Heart right ventricle (tissue), 16 donors: ENCODE measurements around the gene NKX6-2. TPM values are rescaled to one million over a fixed set of nuclear protein-coding genes. Genes with fewer than 3 reads are reported as not detected.

Experiments used
- ATAC-seq, 8 donors: fragments of 200-7000 bp; cut with Tn5 transposase; one replicate each; pipeline ENCODE4 v1.9.1; 2020; ENCODE audit warnings: mild to moderate bottlenecking in 8 of 8, moderate library complexity in 8 of 8, moderate number of reproducible peaks in 1 of 8
- DNase-seq, 2 donors: peaks; one replicate each; pipeline ENCODE4 v3.0.0-alpha.2; 2020
- H3K27ac ChIP-seq, 10 donors: fragments of 200-600 bp; sonication (generic) in 2 of 10; one replicate each; pipeline versions ENCODE4 v1.5.0 to v1.8.0; 2020 to 2022; ENCODE audit warnings: mild to moderate bottlenecking in 3 of 10
- H3K27me3 ChIP-seq, 7 donors: fragments of 200-600 bp; one replicate each; pipeline ENCODE4 v1.8.0; 2021 to 2022; ENCODE audit warnings: mild to moderate bottlenecking in 2 of 7
- H3K36me3 ChIP-seq, 9 donors: fragments of 200-600 bp; sonication (generic) in 1 of 9; one replicate each; pipeline versions ENCODE4 v1.5.0 to v1.8.0; 2020 to 2022; ENCODE audit warnings: mild to moderate bottlenecking in 2 of 9
- H3K4me1 ChIP-seq, 9 donors: fragments of 200-600 bp; sonication (generic) in 1 of 9; one replicate each; pipeline versions ENCODE4 v1.5.0 to v1.8.0; 2020 to 2022; ENCODE audit warnings: mild to moderate bottlenecking in 4 of 9
- H3K4me3 ChIP-seq, 10 donors: fragments of 200-600 bp; sonication (generic) in 2 of 10; one replicate each; pipeline versions ENCODE4 v1.5.0 to v1.8.0; 2020 to 2022; ENCODE audit warnings: mild to moderate bottlenecking in 7 of 10, moderate library complexity in 2 of 10
- H3K9me3 ChIP-seq, 11 donors: fragments of 200-600 bp in 10 of 11; sonication (generic) in 2 of 11; one replicate each; pipeline versions ENCODE4 v1.5.0 to v1.8.0; 2013 to 2022; ENCODE audit warnings: mild to moderate bottlenecking in 2 of 11, control low read depth in 1 of 11, moderate library complexity in 1 of 11
- WGBS, 2 donors: extraction: QIAGEN DNeasy Blood & Tissue Kit; methylation state at CpG; one replicate each; pipeline ENCODE4 v1.1.7; 2013; ENCODE audit warnings: inconsistent platforms in 1 of 2; 5-methylcytosine and 5-hydroxymethylcytosine counted together
- intact Hi-C, 10 donors: fragments of 100-400 bp; cut with DNase I; formaldehyde crosslinking; loops; one replicate each; pipeline versions ENCODE4 v1.11.1 to v1.14.2; 2022
- polyA plus RNA-seq, 2 donors: library from polyadenylated mRNA; stranded (reverse); fragments of 200-250 nt; gene quantifications; one replicate each; pipeline ENCODE4 v1.2.3, GENCODE V29; 2013
- total RNA-seq, 10 donors: library from RNA; stranded (reverse); fragmentation: NEBNext Ultra II Directional in 3 of 10; extraction: Animal tissue kit (Norgen Biotek cat#: 25700) in 3 of 10; gene quantifications; one replicate each; pipeline versions ENCODE4 v1.2.1 to v1.2.4, GENCODE V29; 2021 to 2023
- TF ChIP-seq, protein P1 (sequence below), 9 donors: fragments of 200-600 bp; sonication (generic) in 2 of 9; IDR thresholded peaks; one replicate each; pipeline versions ENCODE4 v1.5.0 to v1.8.0; 2021 to 2022; ENCODE audit warnings: antibody characterized with exemption in 9 of 9, mild to moderate bottlenecking in 5 of 9, moderate library complexity in 1 of 9
- donor health status: Arrhythmogenic right ventricular cardiomyopathy.
- donor health status: ischemic (EF 13 %, LVEDD 7.1; RV severe dilation, severe dysfunction).
- donor health status: healthy with polysubstance abuse.
- donor health status: DM: no; HTN: yes; CAD: no.
- donor health status: DM: no; HTN: no; CAD: no.
- donor health status: ischemic (EF 25% LVEDD 6.9; RV normal size, moderate dysfunction).
- donor health status: ischemic (EF 25% LVEDD 5.7; RV mildly dilated, moderate dysfunction).
- donor health status: healthy.
- donor health status: DM: yes; HTN: yes; CAD: no.
- donor health status: Ischemic cardiomyopathy.
- donor health status: ischemic (EF 35%, LVEDD 5.7; RV mildly dilated, moderate dysfunction).
- donor health status: nonischemic (EF 11% LVEDD 7.7; RV severe dilation, severe dysfunction).
- donor health status: DM: yes; HTN: yes; CAD: no.
- donor health status: PGD.
- donor health status: ischemic (EF 29% LVEDD 5.4; RV normal size, mild dysfunction).
- donor health status: nonischemic (EF 23%, LVEDD 6.1; RV moderate dilation, normal function).

Gene NKX6-2
- total and polyA plus RNA-seq, 12 donors, result 0.17 to 0.51 TPM; not detected in 10

DNA sequence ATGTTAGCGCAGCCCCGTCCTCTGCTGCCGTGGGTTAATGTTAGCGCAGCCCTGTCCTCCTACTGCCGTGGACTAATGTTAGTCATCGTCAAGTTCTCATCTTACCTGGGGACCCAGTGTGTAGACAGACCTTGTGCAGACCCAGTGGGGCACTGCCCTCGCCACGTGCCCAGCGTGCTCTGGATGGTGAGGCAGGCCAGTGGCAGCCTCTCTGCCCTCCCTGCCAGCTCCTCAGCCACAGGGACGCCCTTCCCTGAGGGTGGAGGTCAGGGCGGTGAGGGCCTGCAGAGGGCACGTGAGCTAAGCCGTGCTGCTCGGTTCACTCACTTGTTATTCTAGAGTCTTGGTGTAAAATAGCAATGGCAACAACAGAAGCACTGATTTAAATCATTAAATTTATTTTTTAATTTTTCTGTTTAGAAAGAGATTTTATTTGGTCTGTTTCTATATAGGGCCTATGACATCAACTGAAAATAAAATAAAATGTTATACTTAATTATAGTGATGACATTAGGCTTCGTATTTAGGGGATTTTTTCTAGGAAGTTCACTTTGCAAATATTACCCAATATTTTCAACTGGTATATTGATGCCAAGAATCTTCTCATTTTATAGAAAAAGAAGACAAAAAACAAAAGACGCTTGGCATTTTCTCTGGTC, 48.4 kb downstream of the NKX6-2 start:
- 71 to 77% methylated on average over 16 of the region's 16 CpGs for WGBS, 2 donors
- intact Hi-C loops, result loop anchor here in 1 of 10 donors (5.0 kb wide), 1 partner anchor 80 kb away; no protein-coding TSS in a partner anchor
- Histone ChIP-seq H3K9me3 (no peaks in the 10 kb centered on the region), H3K27me3 (no peaks in the 10 kb centered on the region), H3K36me3 (peaks cover 0 to 51% (median 0%) of the 10 kb centered on the region in 9 donors), H3K4me3 (no peak overlapping the region), H3K4me1 (peaks cover 0 to 23% (median 11%) of the 10 kb centered on the region in 9 donors), H3K27ac (peak overlapping the region in 8 of 10 donors; percentile 10 to 67 (median 48))
- TF ChIP-seq, protein P1, sequence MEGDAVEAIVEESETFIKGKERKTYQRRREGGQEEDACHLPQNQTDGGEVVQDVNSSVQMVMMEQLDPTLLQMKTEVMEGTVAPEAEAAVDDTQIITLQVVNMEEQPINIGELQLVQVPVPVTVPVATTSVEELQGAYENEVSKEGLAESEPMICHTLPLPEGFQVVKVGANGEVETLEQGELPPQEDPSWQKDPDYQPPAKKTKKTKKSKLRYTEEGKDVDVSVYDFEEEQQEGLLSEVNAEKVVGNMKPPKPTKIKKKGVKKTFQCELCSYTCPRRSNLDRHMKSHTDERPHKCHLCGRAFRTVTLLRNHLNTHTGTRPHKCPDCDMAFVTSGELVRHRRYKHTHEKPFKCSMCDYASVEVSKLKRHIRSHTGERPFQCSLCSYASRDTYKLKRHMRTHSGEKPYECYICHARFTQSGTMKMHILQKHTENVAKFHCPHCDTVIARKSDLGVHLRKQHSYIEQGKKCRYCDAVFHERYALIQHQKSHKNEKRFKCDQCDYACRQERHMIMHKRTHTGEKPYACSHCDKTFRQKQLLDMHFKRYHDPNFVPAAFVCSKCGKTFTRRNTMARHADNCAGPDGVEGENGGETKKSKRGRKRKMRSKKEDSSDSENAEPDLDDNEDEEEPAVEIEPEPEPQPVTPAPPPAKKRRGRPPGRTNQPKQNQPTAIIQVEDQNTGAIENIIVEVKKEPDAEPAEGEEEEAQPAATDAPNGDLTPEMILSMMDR (IDR thresholded peaks at IDR 0.05), result no peak
- peak; percentile 70 to 93 (median 88) for ATAC-seq
- DNase-seq, result peak; percentile 35 to 69

DNA sequence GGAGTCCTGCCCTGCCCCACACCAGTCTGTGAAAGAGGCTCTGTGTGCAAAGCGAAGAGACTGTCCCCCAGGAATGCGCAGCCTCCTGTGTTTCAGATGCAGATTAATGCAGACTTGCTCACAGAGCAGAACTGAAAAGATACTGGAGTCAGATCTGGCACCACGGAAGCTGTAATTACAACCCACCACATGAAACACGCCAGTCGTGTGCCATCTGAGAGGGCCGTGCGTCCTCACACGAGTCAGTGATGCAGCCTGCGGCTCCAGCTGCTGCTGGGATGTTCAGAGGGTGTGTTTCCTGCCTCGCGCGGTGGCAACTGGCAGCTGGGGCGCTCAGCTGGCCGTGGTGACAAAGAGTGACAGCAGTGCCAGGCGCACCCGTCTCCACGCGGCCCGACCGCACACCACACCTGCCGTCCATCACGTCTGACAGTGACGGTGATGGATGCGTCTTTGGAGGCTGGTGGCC, 50.0 kb downstream of the NKX6-2 start:
- TF ChIP-seq, protein P1 (IDR thresholded peaks at IDR 0.05), result no peak
- DNase-seq, result no peak
- Histone ChIP-seq H3K4me1 (peaks cover 0 to 23% (median 11%) of the 10 kb centered on the region in 9 donors), H3K9me3 (no peaks in the 10 kb centered on the region), H3K4me3 (no peak overlapping the region), H3K36me3 (peaks cover 0 to 49% (median 0%) of the 10 kb centered on the region in 9 donors), H3K27ac (no peak overlapping the region), H3K27me3 (no peaks in the 10 kb centered on the region)
- 96% methylated on average over 24 of the region's 24 CpGs for WGBS, 2 donors
- ATAC-seq, result no peak
- intact Hi-C loops, result loop anchor here in 1 of 10 donors (5.0 kb wide), 1 partner anchor 79 kb away; no protein-coding TSS in a partner anchor

- 91 to 92% methylated on average over 19 of the region's 19 CpGs for WGBS, 2 donors
- H3K4me3 ChIP-seq, result no peak overlapping the region
- intact Hi-C loops, result loop anchor here in 1 of 10 donors (5.0 kb wide), 1 partner anchor 78 kb away; no protein-coding TSS in a partner anchor
- no peaks in the 10 kb centered on the region for H3K9me3 ChIP-seq
- TF ChIP-seq, protein P1 (IDR thresholded peaks at IDR 0.05), result no peak
- peaks cover 0 to 23% (median 11%) of the 10 kb centered on the region in 9 donors for H3K4me1 ChIP-seq
- ATAC-seq (no peak), DNase-seq (no peak)
- no peak overlapping the region for H3K27ac ChIP-seq
- H3K27me3 ChIP-seq, result no peaks in the 10 kb centered on the region
- H3K36me3 ChIP-seq, result peaks cover 0 to 55% (median 0%) of the 10 kb centered on the region in 9 donors
These were observed 50.6 kb downstream of the NKX6-2 start for GRCh38 chr10:132735341-132735775.

DNA sequence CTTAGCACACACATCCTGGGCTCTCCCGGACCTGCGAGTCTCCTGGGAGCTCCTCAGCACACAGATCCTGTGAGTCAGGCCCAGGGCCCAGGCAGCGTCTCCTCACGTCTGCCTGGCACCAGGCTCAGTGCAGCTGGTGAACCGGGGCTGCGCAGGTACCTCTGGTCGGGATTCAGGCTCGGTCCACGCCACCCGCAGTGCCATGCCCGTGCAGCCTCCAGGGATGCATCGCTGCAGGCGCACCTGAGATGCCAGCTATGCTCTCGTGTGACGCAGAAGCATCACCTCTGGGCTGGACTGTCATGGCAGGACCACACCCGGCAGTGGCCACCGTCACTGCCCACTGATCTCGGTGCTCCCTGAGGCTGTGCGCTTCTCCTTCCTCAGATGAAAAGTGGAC, 52.0 kb downstream of the NKX6-2 start:
- ATAC-seq (no peak), DNase-seq (no peak)
- H3K36me3 ChIP-seq, result peaks cover 0 to 68% (median 0%) of the 10 kb centered on the region in 9 donors
- WGBS, 2 donors, result 92 to 93% methylated on average over 19 of the region's 19 CpGs
- H3K27me3 ChIP-seq, result no peaks in the 10 kb centered on the region
- H3K4me1 ChIP-seq, result peaks cover 0 to 19% (median 10%) of the 10 kb centered on the region in 9 donors
- H3K4me3 ChIP-seq, result no peak overlapping the region
- no peak overlapping the region for H3K27ac ChIP-seq
- TF ChIP-seq, protein P1 (IDR thresholded peaks at IDR 0.05), result no peak
- intact Hi-C loops, result no loop called here
- H3K9me3 ChIP-seq, result no peaks in the 10 kb centered on the region

Other genes with a start within 250 kb of the NKX6-2 start
- gene INPP5A, start 248.4 kb downstream of the NKX6-2 start, total RNA-seq, result 100 to 1,000 TPM in 8 of 10 donors, 10 to 100 TPM in 2; 92.6 to 122 (median 109) TPM
- 10 to 100 TPM; 30.4 to 45.1 TPM for gene INPP5A, start 248.4 kb downstream of the NKX6-2 start, polyA plus RNA-seq
- 1 to 10 TPM in 7 of 10 donors, under 1 TPM in 3; 0.61 to 1.9 (median 1.2) TPM for gene CFAP46, start 156.4 kb upstream of the NKX6-2 start, total RNA-seq
- gene CFAP46, start 156.4 kb upstream of the NKX6-2 start, polyA plus RNA-seq, result under 1 TPM; 0.36 to 0.88 TPM